ENCODE measurements around the gene CCND2.

CCND2 gene

GRCh38 chr12:4275870-4276301 is 2.3 kb downstream of the CCND2 start:
- FAIRE-seq (no peak), DNase-seq (ENCODE audit: insufficient read length, low spot score) (no peak)

DNA sequence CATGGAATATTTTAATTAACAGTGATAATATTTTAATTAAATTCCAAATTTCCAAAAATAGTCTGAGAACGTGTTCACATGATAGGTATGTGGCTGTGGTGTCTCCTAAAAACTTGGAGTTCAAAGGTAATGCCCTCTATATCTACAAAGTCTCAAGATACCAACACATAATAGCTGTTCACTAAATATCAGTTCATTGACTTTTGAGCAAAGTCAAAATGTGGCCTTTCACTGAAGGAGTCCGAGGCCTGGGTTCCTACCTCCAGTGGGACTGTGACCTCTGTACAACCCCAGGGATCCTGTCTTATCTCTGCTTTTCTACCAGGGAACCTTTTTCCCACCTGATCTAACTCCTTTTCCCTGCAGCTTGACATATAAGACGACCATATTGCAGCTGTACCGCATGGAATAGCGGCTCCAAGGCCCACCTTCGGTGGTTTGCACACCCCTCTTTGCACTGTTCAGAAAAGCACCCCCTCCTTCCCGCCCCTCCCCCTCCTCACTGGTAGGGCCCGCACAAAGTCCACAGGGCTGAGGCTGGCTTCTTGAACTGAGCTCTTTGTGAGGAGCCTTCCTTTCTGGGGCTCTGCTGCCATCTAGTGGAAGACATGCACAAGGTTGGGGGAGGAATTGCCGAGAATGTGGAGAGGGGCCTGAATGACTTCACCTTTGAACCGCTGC is 3.1 kb downstream of the CCND2 start:
- DNase-seq (ENCODE audit: insufficient read length, low spot score) (peak; percentile 92), FAIRE-seq (peak; percentile 67)

- no peak for FAIRE-seq
- no peak for DNase-seq (ENCODE audit: insufficient read length, low spot score)
These were observed 3.6 kb downstream of the CCND2 start for GRCh38 chr12:4277205-4277543.

DNA sequence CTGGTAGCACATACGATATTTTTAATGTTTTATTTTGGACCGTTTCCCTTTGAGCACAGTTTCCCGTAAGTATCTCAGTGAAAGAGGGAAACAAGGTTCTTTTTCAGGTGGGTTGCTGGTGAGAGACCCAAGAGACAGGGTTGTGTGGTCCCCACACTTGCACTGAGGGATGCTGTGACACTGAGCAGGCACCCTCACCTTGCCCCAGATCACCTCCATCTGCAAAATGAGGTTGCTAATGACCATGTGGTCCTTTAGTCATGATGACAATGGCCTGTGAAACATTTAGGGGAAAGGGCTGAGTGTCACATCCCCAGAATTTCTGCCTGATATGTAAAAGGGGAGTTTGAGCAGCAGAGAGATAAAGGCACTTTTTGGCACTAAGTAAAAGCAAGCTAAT is 4.3 kb downstream of the CCND2 start:
- FAIRE-seq (peak; percentile 81), DNase-seq (ENCODE audit: insufficient read length, low spot score) (no peak)

GRCh38 chr12:4278329-4279197 is 5.0 kb downstream of the CCND2 start:
- no peak for DNase-seq (ENCODE audit: insufficient read length, low spot score)
- no peak for FAIRE-seq

- DNase-seq (ENCODE audit: insufficient read length, low spot score) (no peak), FAIRE-seq (no peak)
These were observed 5.7 kb downstream of the CCND2 start for GRCh38 chr12:4279198-4279690.

DNA sequence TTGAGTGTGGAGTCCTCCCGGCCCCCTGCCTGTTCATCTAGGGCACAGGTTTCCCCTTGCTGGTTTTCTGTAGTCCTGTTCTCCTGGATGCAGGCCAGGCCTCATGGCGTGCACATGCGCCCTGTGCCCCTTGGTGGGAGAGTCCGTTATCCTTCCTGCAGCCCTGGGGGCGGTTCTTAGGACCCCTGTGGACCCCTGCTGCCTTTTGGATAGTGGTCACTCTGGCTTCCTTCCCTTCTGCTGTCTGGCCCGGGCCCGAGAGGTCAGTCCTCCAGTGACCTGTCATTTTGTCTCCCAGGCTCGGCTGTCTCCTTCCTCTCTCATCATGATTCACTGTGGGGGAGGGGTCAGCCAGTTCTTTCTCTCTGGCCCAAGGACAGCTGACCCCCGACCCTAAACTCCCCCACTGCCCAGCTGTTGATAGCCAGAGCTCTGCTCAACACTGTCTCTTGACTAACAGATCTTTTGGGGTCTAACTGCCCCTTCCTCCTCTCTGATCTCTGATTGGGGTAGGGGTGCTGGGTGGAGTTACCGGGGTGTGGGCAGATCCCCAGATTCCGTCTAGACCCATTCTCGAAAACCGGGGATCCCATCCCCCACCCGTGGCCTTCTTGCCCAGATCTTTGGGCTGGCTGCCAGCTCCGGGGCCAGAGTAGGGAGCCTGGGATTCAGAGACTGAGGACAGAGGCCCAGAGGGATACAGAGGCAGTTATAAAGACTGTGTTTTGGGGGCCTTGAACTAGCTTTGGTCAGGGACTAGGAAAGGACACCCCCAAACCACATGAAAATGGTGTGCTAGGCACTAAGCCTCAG is 7.0 kb downstream of the CCND2 start:
- no peak for DNase-seq (ENCODE audit: insufficient read length, low spot score)
- no peak for FAIRE-seq

DNA sequence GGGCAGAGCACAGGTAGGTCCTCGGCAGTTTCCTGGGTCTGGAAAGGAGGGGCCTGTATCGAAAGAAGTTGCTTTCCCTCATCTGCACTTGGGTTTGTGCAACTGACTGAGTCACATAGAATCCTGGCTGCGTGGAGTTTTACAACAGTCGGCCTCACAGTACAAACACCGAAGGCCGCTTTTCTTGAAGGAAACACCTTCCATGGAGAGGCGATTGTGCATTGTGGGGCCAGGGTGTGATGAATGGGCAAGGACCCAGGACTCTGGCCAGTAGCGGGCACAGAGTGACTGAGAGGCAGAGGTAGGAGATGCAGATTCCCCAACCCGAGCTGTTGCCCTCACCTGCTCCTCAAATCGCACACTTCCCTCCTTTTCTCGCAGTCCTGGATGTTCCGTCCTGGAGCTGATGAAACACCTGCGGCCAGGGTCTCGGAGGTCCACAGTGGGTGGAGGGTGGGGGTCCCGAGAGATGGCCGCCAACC is 7.7 kb downstream of the CCND2 start:
- FAIRE-seq: no peak

GRCh38 chr12:4282103-4282891 is 8.7 kb downstream of the CCND2 start:
- DNase-seq (ENCODE audit: insufficient read length, low spot score) (no peak), FAIRE-seq (peak; percentile 52)

More for the DNA sequence above, 7.7 kb downstream of the CCND2 start:
- no peak for DNase-seq (ENCODE audit: insufficient read length, low spot score)

- FAIRE-seq: no peak
These were observed 9.4 kb downstream of the CCND2 start for GRCh38 chr12:4282892-4283511.

GRCh38 chr12:4283512-4284255 is 10.1 kb downstream of the CCND2 start:
- DNase-seq (ENCODE audit: insufficient read length, low spot score): no peak
- no peak for FAIRE-seq

More at GRCh38 chr12:4282892-4283511, 9.4 kb downstream of the CCND2 start:
- no peak for DNase-seq (ENCODE audit: insufficient read length, low spot score)

GRCh38 chr12:4284306-4284705 is 10.7 kb downstream of the CCND2 start:
- DNase-seq (ENCODE audit: insufficient read length, low spot score): no peak
- no peak for FAIRE-seq

DNA sequence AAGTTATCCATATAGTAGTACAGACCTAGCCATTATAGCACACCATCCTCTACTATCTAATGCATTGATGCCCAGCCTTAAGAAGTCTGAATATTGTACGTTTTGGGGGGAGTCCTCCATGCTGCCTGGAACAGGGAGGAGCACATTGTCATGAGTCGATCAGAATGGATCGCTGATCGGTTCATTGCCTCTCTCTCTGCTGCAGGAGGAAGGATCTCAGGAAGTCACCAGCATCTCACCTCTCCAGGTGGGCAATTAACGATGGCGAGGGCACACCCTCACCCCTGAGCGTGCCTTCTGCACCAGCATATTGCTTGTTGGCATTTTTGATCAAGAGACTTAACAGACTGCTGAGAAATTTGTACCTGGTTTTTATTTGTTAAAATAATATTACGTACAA is 11.5 kb downstream of the CCND2 start:
- no peak for FAIRE-seq
- DNase-seq (ENCODE audit: insufficient read length, low spot score): no peak

DNA sequence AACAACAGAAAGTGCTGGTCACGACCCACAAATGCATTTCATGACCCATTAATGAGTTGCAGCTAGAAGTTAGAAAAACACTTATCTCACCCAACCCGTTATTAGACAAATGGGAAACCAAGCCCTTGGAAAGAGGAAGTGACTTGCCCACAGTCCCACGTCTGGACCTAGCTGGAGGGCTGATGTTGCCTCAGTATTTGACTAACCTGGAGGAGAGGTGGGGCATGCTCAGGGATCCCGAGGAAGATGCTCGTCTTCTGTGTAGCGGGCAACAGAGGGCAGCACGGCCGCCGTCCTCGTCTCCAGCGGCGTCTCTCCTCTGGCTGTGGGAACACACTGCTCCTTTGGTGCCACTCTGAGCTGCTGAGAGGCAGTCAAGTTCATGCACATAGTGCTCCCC is 12.7 kb downstream of the CCND2 start:
- FAIRE-seq (no peak), DNase-seq (ENCODE audit: insufficient read length, low spot score) (no peak)

GRCh38 chr12:4286771-4287317 is 13.3 kb downstream of the CCND2 start:
- FAIRE-seq (no peak), DNase-seq (ENCODE audit: insufficient read length, low spot score) (no peak)

- FAIRE-seq: peak; percentile 26
- no peak for DNase-seq (ENCODE audit: insufficient read length, low spot score)
These were observed 14.0 kb downstream of the CCND2 start for GRCh38 chr12:4287325-4288211.

- FAIRE-seq (no peak), DNase-seq (ENCODE audit: insufficient read length, low spot score) (no peak)
These were observed 15.0 kb downstream of the CCND2 start for GRCh38 chr12:4288296-4289131.

Data from HTR-8/SVneo (cell line).